Fibroblast of lung (primary cell): ENCODE data around the gene CGB5. TPM values are rescaled to one million over a fixed set of nuclear protein-coding genes. Genes with fewer than 3 reads are reported as not detected.

Experiments used
- DNase-seq, 2 donors: peaks; one replicate each; pipeline versions ENCODE4 v3.0.0 to v3.0.0-alpha.2; 2010; ENCODE audit warnings: low read depth in 2 of 2
- H2AFZ ChIP-seq: 2 replicates; pipeline ENCODE4 v1.5.1; 2012; ENCODE audit warnings: low read length, control low read depth, inconsistent platforms
- H3K27ac ChIP-seq: 2 replicates; pipeline ENCODE4 v1.5.1; 2011; ENCODE audit warnings: low read length, control low read depth; ENCODE audit not compliant: insufficient read depth
- H3K27me3 ChIP-seq: 2 replicates; pipeline ENCODE4 v1.5.1; 2011; ENCODE audit warnings: mild to moderate bottlenecking, low read length; ENCODE audit not compliant: control insufficient read depth, insufficient read depth
- H3K36me3 ChIP-seq: 2 replicates; pipeline ENCODE4 v1.5.1; 2011; ENCODE audit warnings: low read length; ENCODE audit not compliant: control insufficient read depth, insufficient read depth
- H3K4me1 ChIP-seq: 2 replicates; pipeline ENCODE4 v1.5.1; 2011; ENCODE audit warnings: low read length; ENCODE audit not compliant: control insufficient read depth, insufficient read depth; ENCODE audit errors: extremely low read depth
- H3K4me2 ChIP-seq: 2 replicates; pipeline ENCODE4 v1.5.1; 2011; ENCODE audit warnings: low read length, control low read depth; ENCODE audit not compliant: insufficient read depth; ENCODE audit errors: extremely low read depth
- H3K4me3 ChIP-seq, 4 experiments: fragments of 200-600 bp in 1 of 4; sonication (generic) in 1 of 4; replicated peaks in 1 of 4; 2 replicates each; pipeline ENCODE4 v1.5.1; 2011 to 2016; ENCODE audit warnings: low read length in 4 of 4, low read depth in 3 of 4, mild to moderate bottlenecking in 3 of 4, control low read depth in 2 of 4, inconsistent platforms in 1 of 4, mixed read lengths in 1 of 4; ENCODE audit not compliant: insufficient read depth in 1 of 4; ENCODE audit errors: control extremely low read depth in 1 of 4
- H3K79me2 ChIP-seq: 2 replicates; pipeline ENCODE4 v1.5.1; 2012; ENCODE audit warnings: mild to moderate bottlenecking, low read length, inconsistent platforms; ENCODE audit not compliant: control insufficient read depth, insufficient read depth
- H3K9ac ChIP-seq: 2 replicates; pipeline ENCODE4 v1.5.1; 2011; ENCODE audit warnings: mild to moderate bottlenecking, low read length, control low read depth; ENCODE audit not compliant: insufficient read depth
- H3K9me3 ChIP-seq: 2 replicates; pipeline ENCODE4 v1.5.1; 2012; ENCODE audit warnings: low read depth, low read length; ENCODE audit not compliant: control insufficient read depth, insufficient read depth
- H4K20me1 ChIP-seq: 2 replicates; pipeline ENCODE4 v1.5.1; 2011; ENCODE audit warnings: low read length; ENCODE audit not compliant: control insufficient read depth, insufficient read depth; ENCODE audit errors: extremely low read depth
- EZH2 ChIP-seq: IDR thresholded peaks from 2 replicates; pipeline ENCODE4 v1.5.1; 2012; ENCODE audit warnings: low read length, control low read depth, mild to moderate bottlenecking; ENCODE audit errors: missing control alignments
- polyA plus RNA-seq, 2 donors: library from polyadenylated mRNA; depleted of rRNA in 1 of 2; stranded (reverse) in 1 of 2; unstranded in 1 of 2; fragments of >200 nt; gene quantifications; 2 replicates each; pipeline ENCODE4 v1.2.1, GENCODE V29; 2011 to 2012; ENCODE audit warnings: missing spikeins in 1 of 2
- total RNA-seq: library from RNA; depleted of rRNA; stranded (reverse); fragments of >200 nt; gene quantifications from 2 replicates; pipeline ENCODE4 v1.2.1, GENCODE V29; 2014
- TF ChIP-seq, protein P1 (sequence below), 2 donors: IDR thresholded peaks in 1 of 2; conservative IDR thresholded peaks in 1 of 2; 1 replicate in 1 of 2; 2 replicates in 1 of 2; pipeline ENCODE4 v1.5.1; 2011 to 2012; ENCODE audit warnings: low read length in 2 of 2, control low read depth in 1 of 2, inconsistent platforms in 1 of 2, low read depth in 1 of 2, mild to moderate bottlenecking in 1 of 2

CGB5 gene
- total and polyA plus RNA-seq, 2 donors (not counting 1 experiment from before 2014, with no cell fraction given) = not detected

GRCh38 chr19:49016067-49016839 is 27.4 kb upstream of the CGB5 start:
- Histone ChIP-seq H3K27ac (no peak overlapping the region), H3K4me3 (no peak overlapping the region), H3K79me2 (no peaks in the 10 kb centered on the region), H2AFZ (no peak overlapping the region), H3K9me3 (no peaks in the 10 kb centered on the region), H3K27me3 (peaks cover 3% of the 10 kb centered on the region), H4K20me1 (no peaks in the 10 kb centered on the region), H3K4me1 (peaks cover 2% of the 10 kb centered on the region), H3K36me3 (peaks cover 17% of the 10 kb centered on the region), H3K4me2 (no peak overlapping the region), H3K9ac (no peak overlapping the region)
- TF ChIP-seq, protein P1, sequence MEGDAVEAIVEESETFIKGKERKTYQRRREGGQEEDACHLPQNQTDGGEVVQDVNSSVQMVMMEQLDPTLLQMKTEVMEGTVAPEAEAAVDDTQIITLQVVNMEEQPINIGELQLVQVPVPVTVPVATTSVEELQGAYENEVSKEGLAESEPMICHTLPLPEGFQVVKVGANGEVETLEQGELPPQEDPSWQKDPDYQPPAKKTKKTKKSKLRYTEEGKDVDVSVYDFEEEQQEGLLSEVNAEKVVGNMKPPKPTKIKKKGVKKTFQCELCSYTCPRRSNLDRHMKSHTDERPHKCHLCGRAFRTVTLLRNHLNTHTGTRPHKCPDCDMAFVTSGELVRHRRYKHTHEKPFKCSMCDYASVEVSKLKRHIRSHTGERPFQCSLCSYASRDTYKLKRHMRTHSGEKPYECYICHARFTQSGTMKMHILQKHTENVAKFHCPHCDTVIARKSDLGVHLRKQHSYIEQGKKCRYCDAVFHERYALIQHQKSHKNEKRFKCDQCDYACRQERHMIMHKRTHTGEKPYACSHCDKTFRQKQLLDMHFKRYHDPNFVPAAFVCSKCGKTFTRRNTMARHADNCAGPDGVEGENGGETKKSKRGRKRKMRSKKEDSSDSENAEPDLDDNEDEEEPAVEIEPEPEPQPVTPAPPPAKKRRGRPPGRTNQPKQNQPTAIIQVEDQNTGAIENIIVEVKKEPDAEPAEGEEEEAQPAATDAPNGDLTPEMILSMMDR (conservative IDR thresholded peaks at IDR 0.05 in 1 of 2, IDR thresholded peaks at IDR 0.05 in 1 of 2; ENCODE audit: low read depth in 1 of 2, low read length in 2 of 2) = no peak
- no peak for DNase-seq

- TF ChIP-seq EZH2 = no peak
- TF ChIP-seq, protein P1 (conservative IDR thresholded peaks at IDR 0.05 in 1 of 2, IDR thresholded peaks at IDR 0.05 in 1 of 2; ENCODE audit: low read depth in 1 of 2, low read length in 2 of 2) = no peak
- H3K27me3 ChIP-seq = peaks cover 3% of the 10 kb centered on the region
- H2AFZ ChIP-seq = peak within 1 kb of the TSS; percentile 30
- no peaks in the 10 kb centered on the region for H3K9me3 ChIP-seq
- H4K20me1 ChIP-seq = no peaks in the 10 kb centered on the region
- H3K4me1 ChIP-seq = peaks cover 2% of the 10 kb centered on the region
- no peaks in the 10 kb centered on the region for H3K79me2 ChIP-seq
- H3K4me3 ChIP-seq = peak within 1 kb of the TSS; percentile 18 to 53 (median 24)
- H3K27ac ChIP-seq = no peak within 1 kb of the TSS
- DNase-seq = no peak
- H3K4me2 ChIP-seq = peak within 1 kb of the TSS; percentile 85
- peaks cover 14% of the 10 kb centered on the region for H3K36me3 ChIP-seq
- peak within 1 kb of the TSS; percentile 16 for H3K9ac ChIP-seq
Observed at GRCh38 chr19:49017041-49017665, 26.5 kb upstream of the CGB5 start, which contains the start of gene LHB. LHB (minus strand) TSS chr19:49017091; CDS start chr19:49017081, 10 bp downstream.

DNA sequence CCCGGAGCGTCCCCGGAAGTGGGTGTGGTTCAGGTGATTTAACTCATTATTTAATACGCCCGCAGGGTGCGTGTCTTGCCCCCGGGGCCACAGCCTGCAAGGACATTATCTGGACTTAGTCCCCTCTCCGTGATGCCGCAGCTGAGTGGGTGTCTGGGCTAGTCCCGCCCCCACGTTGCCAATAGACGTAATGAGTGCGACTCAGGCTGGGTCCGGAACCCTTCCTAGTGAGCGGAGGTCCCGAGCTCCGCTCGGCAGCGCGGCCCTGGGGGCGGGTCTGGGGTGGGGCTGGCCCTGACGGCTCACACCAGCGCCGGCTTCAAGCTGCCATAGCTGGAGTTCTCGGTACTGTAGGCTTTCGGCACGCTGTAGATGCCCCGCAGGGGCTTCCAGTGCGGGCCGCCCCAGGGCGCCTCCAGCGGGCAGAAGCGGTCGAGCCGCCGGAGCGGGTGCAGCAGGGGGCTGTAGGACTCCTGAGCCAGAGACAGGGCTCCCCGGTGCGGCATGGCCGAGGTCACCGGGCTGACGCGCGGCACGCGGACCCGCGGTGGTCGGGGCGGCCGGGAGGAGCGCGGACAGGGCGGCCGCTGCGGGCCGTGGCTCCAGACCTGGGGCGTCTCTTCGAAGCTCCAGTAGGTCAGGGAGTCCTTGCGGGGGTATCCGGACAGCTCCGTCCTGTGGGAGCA is 25.8 kb upstream of the CGB5 start:
- H3K9ac ChIP-seq = peak overlapping the region; percentile 16
- peak; percentile 47 to 66 for DNase-seq

More for the DNA sequence above, 25.8 kb upstream of the CGB5 start:
- no peaks in the 10 kb centered on the region for H3K9me3 ChIP-seq
- peak overlapping the region; percentile 24 to 53 (median 45) for H3K4me3 ChIP-seq
- peak overlapping the region; percentile 85 for H3K4me2 ChIP-seq
- no peaks in the 10 kb centered on the region for H3K79me2 ChIP-seq
- no peaks in the 10 kb centered on the region for H4K20me1 ChIP-seq
- TF ChIP-seq, protein P1 (conservative IDR thresholded peaks at IDR 0.05 in 1 of 2, IDR thresholded peaks at IDR 0.05 in 1 of 2; ENCODE audit: low read depth in 1 of 2, low read length in 2 of 2) = peak; percentile 45 to 53
- no peak for TF ChIP-seq EZH2
- peaks cover 3% of the 10 kb centered on the region for H3K27me3 ChIP-seq
- H3K36me3 ChIP-seq = peaks cover 12% of the 10 kb centered on the region
- H3K27ac ChIP-seq = no peak overlapping the region
- H3K4me1 ChIP-seq = peaks cover 2% of the 10 kb centered on the region
- peak overlapping the region; percentile 30 for H2AFZ ChIP-seq
